Superior temporal gyrus (tissue), 1 donor: ENCODE measurements around the gene TUBA4B.
"Not testable (repeated sequence)": the region's sequence is repeated elsewhere in the genome, so short reads cannot be mapped to it uniquely, and the experiment has no call there.

Experiments used
- DNase-seq: peaks from one replicate; pipeline ENCODE4 v3.0.0-alpha.2; 2016; ENCODE audit errors: extremely low spot score

The TUBA4B gene

GRCh38 chr2:219290381-219291171 is 37.5 kb downstream of the TUBA4B start:
- no peak for DNase-seq

- no peak for DNase-seq
Measured at GRCh38 chr2:219291394-219291793, 38.4 kb downstream of the TUBA4B start.

GRCh38 chr2:219291910-219292490 is 39.0 kb downstream of the TUBA4B start:
- DNase-seq = no peak

- no peak for DNase-seq
Measured at GRCh38 chr2:219292616-219293015, 39.6 kb downstream of the TUBA4B start.

- DNase-seq = no peak
Measured at GRCh38 chr2:219293736-219294231, 40.7 kb downstream of the TUBA4B start.

GRCh38 chr2:219294356-219295351 is 41.6 kb downstream of the TUBA4B start:
- peak; percentile 86 for DNase-seq

GRCh38 chr2:219296142-219296541 is 43.1 kb downstream of the TUBA4B start:
- DNase-seq = no peak

GRCh38 chr2:219296631-219297391 is 43.8 kb downstream of the TUBA4B start:
- DNase-seq = no peak

- DNase-seq = no peak
Measured at GRCh38 chr2:219297766-219298456, 44.9 kb downstream of the TUBA4B start.

GRCh38 chr2:219298759-219299371 is 45.8 kb downstream of the TUBA4B start:
- DNase-seq = peak; percentile 90

- DNase-seq = no peak
Measured at GRCh38 chr2:219299372-219299760, 46.3 kb downstream of the TUBA4B start.

- no peak for DNase-seq
Measured at GRCh38 chr2:219300022-219300421, 47.0 kb downstream of the TUBA4B start.

GRCh38 chr2:219302412-219302968 is 49.4 kb downstream of the TUBA4B start:
- DNase-seq = no peak

- no peak for DNase-seq
Measured at GRCh38 chr2:219304223-219304622, 51.2 kb downstream of the TUBA4B start.

- no peak for DNase-seq
Measured at GRCh38 chr2:219306047-219306446, 53.0 kb downstream of the TUBA4B start.

- DNase-seq = no peak
Measured at GRCh38 chr2:219308142-219309101, 55.4 kb downstream of the TUBA4B start.

GRCh38 chr2:219309278-219309677 is 56.2 kb downstream of the TUBA4B start, which contains the start of gene PTPRN:
Gene PTPRN (minus strand): TSS chr2:219309401. CDS start chr2:219309332, 69 bp downstream.
- DNase-seq = peak; percentile 40

GRCh38 chr2:219312683-219313263 is 59.7 kb downstream of the TUBA4B start:
- not testable (repeated sequence) for DNase-seq
